Astrocyte (in vitro differentiated cells and primary cell): ENCODE results near the gene SLC7A9. TPM values are rescaled to one million over a fixed set of nuclear protein-coding genes. Genes with fewer than 3 reads are reported as not detected.

Source experiments
- DNase-seq: peaks from one replicate; pipeline ENCODE4 v3.0.0-alpha.2; 2010; ENCODE audit warnings: low read depth
- FAIRE-seq: peaks from 2 replicates; lab custom pipeline; 2011; peaks lifted over from hg19 to GRCh38; lab: Jason Lieb, UNC
- H2AFZ ChIP-seq: 2 replicates; pipeline ENCODE4 v1.6.0; 2012; ENCODE audit warnings: low read depth, low read length, inconsistent platforms
- H3K27ac ChIP-seq: 2 replicates; pipeline ENCODE4 v1.5.1; 2011; ENCODE audit warnings: low read depth, low read length, inconsistent platforms
- H3K27me3 ChIP-seq: 2 replicates; pipeline ENCODE4 v1.6.0; 2011; ENCODE audit warnings: low read length, inconsistent platforms; ENCODE audit not compliant: insufficient read depth
- H3K36me3 ChIP-seq: 2 replicates; pipeline ENCODE4 v1.5.1; 2011; ENCODE audit warnings: low read length, inconsistent platforms; ENCODE audit not compliant: insufficient read depth
- H3K4me1 ChIP-seq: 2 replicates; pipeline ENCODE4 v1.5.1; 2011; ENCODE audit warnings: low read length, inconsistent platforms; ENCODE audit not compliant: insufficient read depth
- H3K4me2 ChIP-seq: 2 replicates; pipeline ENCODE4 v1.6.0; 2012; ENCODE audit warnings: low read length, inconsistent platforms
- H3K4me3 ChIP-seq: 2 replicates; pipeline ENCODE4 v1.5.1; 2011; ENCODE audit warnings: low read depth, mild to moderate bottlenecking, low read length, inconsistent platforms; ENCODE audit not compliant: insufficient read depth
- H3K79me2 ChIP-seq: 2 replicates; pipeline ENCODE4 v1.6.0; 2012; ENCODE audit warnings: mild to moderate bottlenecking, low read length, inconsistent platforms; ENCODE audit not compliant: insufficient read depth
- H3K9ac ChIP-seq: 2 replicates; pipeline ENCODE4 v1.6.0; 2012; ENCODE audit warnings: mild to moderate bottlenecking, low read length, inconsistent platforms
- H3K9me3 ChIP-seq: 2 replicates; pipeline ENCODE4 v1.5.1; 2012; ENCODE audit warnings: low read depth, mild to moderate bottlenecking, low read length, inconsistent platforms; ENCODE audit not compliant: insufficient read depth
- H4K20me1 ChIP-seq: 2 replicates; pipeline ENCODE4 v1.6.0; 2012; ENCODE audit warnings: low read length, inconsistent platforms; ENCODE audit not compliant: insufficient read depth
- H3K27ac Mint-ChIP-seq: one replicate; pipeline ENCODE4 v1.8.0; 2021; ENCODE audit warnings: mild to moderate bottlenecking, mixed read lengths; ENCODE audit not compliant: unreplicated experiment
- H3K27me3 Mint-ChIP-seq: one replicate; pipeline ENCODE4 v1.8.0; 2021; ENCODE audit warnings: low read depth, mixed read lengths; ENCODE audit not compliant: unreplicated experiment
- H3K36me3 Mint-ChIP-seq: one replicate; pipeline ENCODE4 v1.8.0; 2021; ENCODE audit warnings: low read depth, mixed read lengths; ENCODE audit not compliant: unreplicated experiment
- H3K4me1 Mint-ChIP-seq: one replicate; pipeline ENCODE4 v1.8.0; 2021; ENCODE audit warnings: low read depth, mixed read lengths; ENCODE audit not compliant: unreplicated experiment
- H3K4me3 Mint-ChIP-seq: one replicate; pipeline ENCODE4 v1.8.0; 2021; ENCODE audit warnings: mild to moderate bottlenecking, moderate library complexity, mixed read lengths; ENCODE audit not compliant: unreplicated experiment
- H3K9me3 Mint-ChIP-seq: one replicate; pipeline ENCODE4 v1.8.0; 2021; ENCODE audit warnings: mild to moderate bottlenecking, mixed read lengths; ENCODE audit not compliant: unreplicated experiment
- EZH2 ChIP-seq: IDR thresholded peaks from 2 replicates; pipeline ENCODE4 v1.6.1; 2012; ENCODE audit warnings: mild to moderate bottlenecking, low read length, inconsistent platforms; ENCODE audit not compliant: insufficient read depth
- total RNA-seq: library from RNA; stranded (reverse); gene quantifications from 2 replicates; pipeline ENCODE4 v1.2.1, GENCODE V29; 2021
- TF ChIP-seq, protein P1 (sequence below): IDR thresholded peaks from 2 replicates; pipeline ENCODE4 v1.5.1; 2011; ENCODE audit warnings: low read depth, mild to moderate bottlenecking, inconsistent platforms, low read length, moderate library complexity; ENCODE audit not compliant: insufficient read depth

Gene SLC7A9
- total RNA-seq, 1 donor from 2014 or later = 0.45 TPM

DNA sequence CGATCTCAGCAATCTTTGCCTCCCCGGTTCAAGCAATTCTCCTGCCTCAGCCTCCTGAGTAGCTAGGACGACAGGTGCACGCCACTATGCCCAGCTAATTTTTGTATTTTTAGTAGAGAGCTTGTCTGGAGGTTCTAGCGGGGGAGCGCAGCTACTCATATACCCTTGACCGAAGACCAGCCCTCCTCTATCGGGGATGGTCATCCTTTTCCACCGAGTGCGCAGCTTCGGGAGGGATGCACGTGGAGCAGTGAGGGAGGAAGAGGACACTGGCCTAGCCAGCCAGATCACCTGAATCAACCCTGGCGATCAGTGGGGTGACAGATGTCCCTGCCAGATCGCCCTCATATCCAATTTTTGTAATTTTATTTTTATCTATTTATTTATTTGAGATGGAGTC, 6.8 kb downstream of the SLC7A9 start:
- no peak overlapping the region for H3K4me3 Mint-ChIP-seq
- Histone ChIP-seq H3K9me3 (no peaks in the 10 kb centered on the region), H4K20me1 (no peaks in the 10 kb centered on the region), H3K4me3 (no peak overlapping the region), H3K27me3 (no peaks in the 10 kb centered on the region), H3K36me3 (no peaks in the 10 kb centered on the region), H3K4me1 (no peaks in the 10 kb centered on the region), H2AFZ (no peak overlapping the region), H3K79me2 (no peaks in the 10 kb centered on the region), H3K27ac (no peak overlapping the region), H3K9ac (no peak overlapping the region), H3K4me2 (no peak overlapping the region)
- TF ChIP-seq EZH2 = no peak
- TF ChIP-seq, protein P1, sequence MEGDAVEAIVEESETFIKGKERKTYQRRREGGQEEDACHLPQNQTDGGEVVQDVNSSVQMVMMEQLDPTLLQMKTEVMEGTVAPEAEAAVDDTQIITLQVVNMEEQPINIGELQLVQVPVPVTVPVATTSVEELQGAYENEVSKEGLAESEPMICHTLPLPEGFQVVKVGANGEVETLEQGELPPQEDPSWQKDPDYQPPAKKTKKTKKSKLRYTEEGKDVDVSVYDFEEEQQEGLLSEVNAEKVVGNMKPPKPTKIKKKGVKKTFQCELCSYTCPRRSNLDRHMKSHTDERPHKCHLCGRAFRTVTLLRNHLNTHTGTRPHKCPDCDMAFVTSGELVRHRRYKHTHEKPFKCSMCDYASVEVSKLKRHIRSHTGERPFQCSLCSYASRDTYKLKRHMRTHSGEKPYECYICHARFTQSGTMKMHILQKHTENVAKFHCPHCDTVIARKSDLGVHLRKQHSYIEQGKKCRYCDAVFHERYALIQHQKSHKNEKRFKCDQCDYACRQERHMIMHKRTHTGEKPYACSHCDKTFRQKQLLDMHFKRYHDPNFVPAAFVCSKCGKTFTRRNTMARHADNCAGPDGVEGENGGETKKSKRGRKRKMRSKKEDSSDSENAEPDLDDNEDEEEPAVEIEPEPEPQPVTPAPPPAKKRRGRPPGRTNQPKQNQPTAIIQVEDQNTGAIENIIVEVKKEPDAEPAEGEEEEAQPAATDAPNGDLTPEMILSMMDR = no peak
- FAIRE-seq (no peak), DNase-seq (no peak)
- H3K27ac Mint-ChIP-seq = no peak overlapping the region
- no peaks in the 10 kb centered on the region for H3K9me3 Mint-ChIP-seq
- H3K27me3 Mint-ChIP-seq = peaks cover 3% of the 10 kb centered on the region
- no peaks in the 10 kb centered on the region for H3K4me1 Mint-ChIP-seq
- H3K36me3 Mint-ChIP-seq = no peaks in the 10 kb centered on the region

DNA sequence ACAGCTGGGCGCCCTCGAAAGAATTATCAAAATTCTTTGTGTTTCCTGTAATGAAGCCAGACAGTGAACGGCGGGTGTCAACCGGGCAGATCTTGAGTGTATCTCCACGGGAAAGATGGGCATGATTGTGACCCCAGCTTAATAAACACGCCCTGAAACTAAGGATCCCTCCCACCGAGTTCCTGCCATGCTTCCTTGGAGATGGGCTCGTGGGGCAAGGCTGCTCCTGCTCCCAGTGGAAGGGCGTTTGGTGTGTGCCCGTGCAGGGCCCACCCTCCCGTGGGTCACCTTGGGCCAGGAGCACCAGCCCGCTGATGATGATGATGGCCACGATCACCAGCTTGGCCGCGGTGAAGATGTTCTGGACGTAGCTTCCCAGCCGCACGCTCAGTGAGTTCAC, 7.4 kb downstream of the SLC7A9 start:
- H2AFZ ChIP-seq = no peak overlapping the region
- no peaks in the 10 kb centered on the region for H3K4me1 Mint-ChIP-seq
- H3K36me3 Mint-ChIP-seq = no peaks in the 10 kb centered on the region
- no peak overlapping the region for H3K9ac ChIP-seq
- peaks cover 3% of the 10 kb centered on the region for H3K27me3 Mint-ChIP-seq
- TF ChIP-seq, protein P1 = no peak
- no peak for TF ChIP-seq EZH2
- no peaks in the 10 kb centered on the region for H4K20me1 ChIP-seq
- H3K4me1 ChIP-seq = no peaks in the 10 kb centered on the region
- H3K4me3 ChIP-seq = no peak overlapping the region
- H3K9me3 ChIP-seq = no peaks in the 10 kb centered on the region
- H3K27ac ChIP-seq = no peak overlapping the region
- H3K9me3 Mint-ChIP-seq = no peaks in the 10 kb centered on the region
- no peaks in the 10 kb centered on the region for H3K36me3 ChIP-seq
- no peak overlapping the region for H3K27ac Mint-ChIP-seq
- H3K27me3 ChIP-seq = no peaks in the 10 kb centered on the region
- H3K79me2 ChIP-seq = no peaks in the 10 kb centered on the region
- no peak overlapping the region for H3K4me2 ChIP-seq
- no peak overlapping the region for H3K4me3 Mint-ChIP-seq
- no peak for FAIRE-seq
- no peak for DNase-seq

- Histone ChIP-seq H3K79me2 (no peaks in the 10 kb centered on the region), H3K9ac (no peak overlapping the region), H3K4me1 (no peaks in the 10 kb centered on the region), H3K9me3 (no peaks in the 10 kb centered on the region), H3K4me2 (no peak overlapping the region), H3K27ac (no peak overlapping the region), H3K4me3 (no peak overlapping the region), H4K20me1 (no peaks in the 10 kb centered on the region), H3K36me3 (no peaks in the 10 kb centered on the region), H3K27me3 (no peaks in the 10 kb centered on the region), H2AFZ (no peak overlapping the region)
- H3K4me3 Mint-ChIP-seq = no peak overlapping the region
- no peak for FAIRE-seq
- H3K27me3 Mint-ChIP-seq = peaks cover 3% of the 10 kb centered on the region
- TF ChIP-seq, protein P1 = no peak
- no peak for TF ChIP-seq EZH2
- H3K36me3 Mint-ChIP-seq = no peaks in the 10 kb centered on the region
- no peaks in the 10 kb centered on the region for H3K4me1 Mint-ChIP-seq
- no peak overlapping the region for H3K27ac Mint-ChIP-seq
- no peaks in the 10 kb centered on the region for H3K9me3 Mint-ChIP-seq
- no peak for DNase-seq
Observed at GRCh38 chr19:32861596-32861995, 8.0 kb downstream of the SLC7A9 start.
